Activated T-helper 9 cell treated with anti-CD3 and anti-CD28 coated beads, Interleukin-2, amount 50 U/mL, for 16 hours (primary cell): Measurements from ENCODE around the gene POLDIP2.

Source experiments
- DNase-seq: peaks from one replicate; pipeline ENCODE4 v3.0.0-alpha.2; 2020; ENCODE audit warnings: low read depth

Gene POLDIP2

DNA sequence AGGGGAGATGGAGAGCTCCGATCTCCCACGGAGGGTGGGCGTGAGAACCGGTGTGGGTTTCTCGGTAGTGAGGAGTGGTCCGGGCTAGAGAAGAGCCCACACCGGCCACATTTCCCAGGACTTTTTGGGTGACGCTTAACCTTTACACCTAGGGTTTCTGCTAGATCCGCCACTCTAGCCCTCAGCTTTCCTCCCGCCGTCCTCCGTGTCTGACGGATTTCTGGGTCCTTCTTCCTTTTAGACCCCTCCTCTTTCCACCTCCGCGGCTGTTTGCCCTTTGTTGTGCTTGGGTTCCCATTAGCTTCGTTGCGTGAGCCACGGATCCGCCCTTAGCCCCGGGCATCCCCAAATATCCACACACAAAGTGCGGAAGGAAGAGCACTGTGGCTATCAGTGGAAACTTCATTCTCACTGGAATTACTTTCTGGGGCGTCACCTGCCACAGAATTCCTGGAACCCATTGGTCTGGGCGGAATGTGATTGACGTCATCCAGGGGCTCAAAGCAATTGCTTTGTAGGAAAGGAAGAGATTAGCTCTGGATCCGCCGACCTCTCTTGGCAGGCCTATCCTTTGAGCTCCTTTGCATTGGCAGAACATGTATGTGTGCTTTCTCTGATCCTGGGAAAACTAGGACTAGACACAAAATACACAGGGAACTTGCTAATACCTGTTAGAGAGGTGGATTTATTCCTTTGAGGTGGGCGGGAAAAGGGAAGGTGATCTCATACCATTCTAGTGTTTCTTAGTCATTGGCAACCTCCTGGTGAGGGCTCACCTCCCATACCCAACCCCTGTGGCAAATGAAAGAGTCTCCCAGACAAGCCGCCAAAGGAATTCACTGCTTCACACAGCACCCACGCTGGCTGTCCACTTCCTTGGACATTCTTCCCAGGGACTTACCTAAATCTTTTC, 21.1 kb downstream of the POLDIP2 start:
- peak; percentile 12 for DNase-seq

GRCh38 chr17:28335201-28335958, 21.9 kb downstream of the POLDIP2 start, which contains the start of the genes IFT20 and TNFAIP1:
Gene IFT20 (minus strand): TSS chr17:28335472. CDS start chr17:28331985, 3,487 bp downstream.
Gene TNFAIP1 (plus strand): TSS chr17:28335761. CDS start chr17:28339522, 3,761 bp downstream.
- DNase-seq, result peak; percentile 97

DNA sequence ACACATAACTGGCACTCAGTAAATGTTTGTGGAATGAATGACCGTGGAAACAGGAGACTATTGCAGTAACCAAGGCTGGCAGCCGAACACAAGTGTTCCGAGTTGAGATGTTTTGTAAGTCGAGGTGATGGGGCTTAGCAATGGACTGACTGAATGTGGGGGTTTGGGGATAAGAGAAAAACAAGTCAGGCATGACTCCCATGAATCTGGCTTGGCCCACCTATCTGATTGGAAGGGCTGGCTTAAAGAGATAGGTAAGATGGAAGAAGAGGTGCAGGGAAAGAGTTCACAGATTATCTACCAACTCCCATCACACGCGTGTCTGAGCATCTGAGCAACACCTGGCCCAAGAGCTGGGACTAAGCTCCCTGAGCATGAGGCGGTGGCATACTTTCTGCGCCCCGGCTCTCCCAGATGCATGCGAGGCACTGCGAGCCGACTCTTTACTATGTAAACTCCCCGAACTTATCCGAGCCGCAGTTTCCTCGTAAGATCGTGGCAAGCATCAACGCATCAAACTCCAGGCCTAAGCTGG, 22.6 kb downstream of the POLDIP2 start:
- no peak for DNase-seq

- DNase-seq, result no peak
These were observed 23.2 kb downstream of the POLDIP2 start for GRCh38 chr17:28334171-28334570.

DNA sequence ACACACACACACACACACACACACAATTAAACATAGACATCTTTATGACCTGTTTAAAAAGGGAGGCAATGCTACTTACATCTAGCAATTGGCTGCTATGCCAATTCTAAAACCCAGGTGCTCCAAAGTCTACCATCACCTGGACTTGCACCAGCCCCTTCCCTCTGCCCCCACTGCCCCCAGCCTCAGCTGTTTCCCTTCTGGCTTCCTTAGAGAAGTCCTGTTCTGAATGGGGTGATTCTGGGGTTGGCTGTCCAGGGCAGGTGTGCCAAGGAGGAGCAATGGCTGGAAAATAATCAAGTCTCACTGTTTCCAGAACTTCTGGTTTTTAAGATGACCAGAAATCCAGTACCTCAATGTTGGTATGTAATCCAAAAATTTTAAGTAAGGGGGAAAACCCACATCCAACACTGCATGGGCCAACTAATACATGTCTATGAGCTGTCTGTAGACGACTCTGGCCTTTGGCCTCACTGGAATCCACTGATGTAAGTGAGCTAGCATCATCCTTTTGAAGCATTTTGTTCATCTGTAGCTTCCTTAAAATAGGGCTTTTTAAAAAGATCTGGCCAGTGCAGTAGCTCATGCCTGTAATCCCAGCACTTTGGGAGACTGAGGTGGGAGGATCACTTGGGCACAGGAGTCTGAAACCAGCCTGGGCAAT, 24.1 kb downstream of the POLDIP2 start:
- no peak for DNase-seq

- no peak for DNase-seq
These were observed 25.4 kb downstream of the POLDIP2 start for GRCh38 chr17:28331891-28332420.

- DNase-seq, result no peak
These were observed 26.7 kb downstream of the POLDIP2 start for GRCh38 chr17:28330671-28331070.

GRCh38 chr17:28328325-28328724, 29.0 kb downstream of the POLDIP2 start:
- DNase-seq, result no peak

DNA sequence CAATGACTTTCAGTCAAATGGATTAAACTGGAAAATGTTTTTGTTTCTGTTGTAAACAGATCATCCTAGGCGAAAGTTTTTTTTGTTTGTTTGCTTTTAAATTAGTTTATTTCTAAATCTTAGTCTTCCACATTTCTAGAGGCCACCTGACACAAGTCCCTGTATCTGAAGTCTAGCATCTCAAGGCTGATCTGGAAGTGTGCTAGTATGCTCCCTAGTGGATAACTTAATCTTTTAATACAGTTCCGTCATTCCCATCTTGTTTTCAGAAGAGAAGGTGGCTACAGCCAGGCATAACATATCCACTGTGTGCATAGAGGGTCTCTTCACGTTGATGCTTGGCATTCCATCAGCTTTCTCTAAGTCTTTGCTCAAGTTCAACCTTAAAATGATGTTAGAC, 29.6 kb downstream of the POLDIP2 start:
- DNase-seq, result no peak

GRCh38 chr17:28327031-28327607, 30.2 kb downstream of the POLDIP2 start:
- no peak for DNase-seq

DNA sequence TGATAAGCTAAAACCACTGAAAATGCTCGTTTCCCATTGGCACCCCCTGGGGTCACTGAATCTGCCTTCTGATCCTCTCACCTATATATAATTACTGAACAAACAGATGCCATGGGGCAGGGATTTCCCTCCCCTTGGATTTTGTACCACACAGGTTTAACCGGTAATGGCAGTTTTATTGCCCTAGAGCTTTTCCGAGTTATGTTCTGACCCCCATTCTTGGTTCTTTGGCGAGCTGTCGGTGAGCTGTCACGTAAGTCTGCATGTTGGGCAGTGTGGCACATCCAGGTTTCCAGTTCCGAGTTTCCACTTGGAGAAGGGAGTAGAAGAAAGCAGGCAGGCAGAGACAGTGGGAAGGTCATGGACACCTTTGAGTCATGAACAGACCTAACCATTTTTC, 31.2 kb downstream of the POLDIP2 start:
- DNase-seq, result no peak

- DNase-seq, result no peak
These were observed 32.1 kb downstream of the POLDIP2 start for GRCh38 chr17:28325211-28325610.

GRCh38 chr17:28324781-28325180, 32.5 kb downstream of the POLDIP2 start:
- DNase-seq, result no peak

DNA sequence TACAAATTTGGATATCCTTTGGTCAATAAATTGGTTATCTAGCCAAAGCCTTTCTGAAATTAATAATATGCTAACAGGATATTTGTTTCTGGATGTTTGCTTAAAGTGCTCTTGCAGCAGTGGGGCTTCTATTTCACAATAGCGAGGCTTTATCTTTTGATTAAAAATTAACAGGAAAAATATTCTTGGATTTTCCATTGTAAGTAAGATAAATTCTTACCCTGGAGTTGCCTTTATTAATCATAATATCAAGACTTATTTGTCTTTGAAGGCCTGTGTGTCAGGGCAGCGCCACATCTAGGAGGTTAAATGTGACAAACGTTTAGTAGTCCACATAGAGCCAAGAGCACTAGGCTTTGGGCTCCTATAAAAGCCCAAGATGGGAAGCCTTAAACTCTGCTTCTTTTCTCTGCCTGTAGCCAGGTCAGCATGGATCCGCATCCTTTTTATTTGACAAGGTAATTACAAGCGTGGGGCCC, 33.0 kb downstream of the POLDIP2 start:
- DNase-seq, result no peak

DNA sequence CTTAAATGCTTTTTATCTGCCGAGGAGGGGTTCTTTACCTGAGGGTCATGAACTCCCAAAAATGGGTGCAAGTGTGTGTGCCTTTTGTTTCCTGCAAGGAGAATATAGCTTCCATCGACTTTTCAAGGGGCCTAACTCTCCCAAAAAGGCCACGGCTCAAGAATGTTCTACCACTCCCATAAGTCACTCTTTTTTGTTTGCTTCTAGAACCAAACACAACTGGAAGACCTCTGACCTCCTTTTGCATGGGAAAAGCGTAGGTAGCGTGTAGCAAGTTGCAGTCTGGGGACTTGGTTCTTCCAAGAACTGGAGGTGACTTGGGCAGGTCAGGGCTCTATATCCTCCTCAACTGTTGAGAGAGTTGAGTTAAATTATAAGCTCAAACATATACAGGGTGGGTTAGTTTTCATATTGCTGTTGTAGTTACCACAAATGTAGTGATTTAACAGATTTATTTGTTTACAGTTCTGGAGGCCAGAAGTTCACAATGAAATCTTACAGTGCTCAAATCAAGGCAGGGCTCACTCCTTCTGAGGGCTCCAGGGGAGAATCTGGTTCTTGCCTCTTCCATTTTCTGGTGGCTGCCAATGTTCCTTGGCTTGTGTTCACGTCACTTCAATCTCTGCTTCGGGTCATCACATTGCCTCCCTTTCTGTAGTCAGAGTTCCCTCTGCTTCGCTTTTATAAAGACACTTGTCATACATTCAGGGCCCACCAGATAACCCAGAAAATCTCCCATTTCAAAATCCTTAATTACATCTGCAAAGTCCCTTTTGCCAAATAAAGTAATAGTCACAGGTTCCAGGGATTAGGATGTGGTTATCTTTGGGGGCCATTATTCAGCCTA, 36.9 kb downstream of the POLDIP2 start:
- no peak for DNase-seq

- no peak for DNase-seq
These were observed 37.8 kb downstream of the POLDIP2 start for GRCh38 chr17:28319598-28319935.

GRCh38 chr17:28318759-28319597, 38.3 kb downstream of the POLDIP2 start, which contains the start of gene TMEM97:
Gene TMEM97 (plus strand): TSS chr17:28319200. CDS start chr17:28319240, 40 bp downstream.
- DNase-seq, result peak; percentile 91

DNA sequence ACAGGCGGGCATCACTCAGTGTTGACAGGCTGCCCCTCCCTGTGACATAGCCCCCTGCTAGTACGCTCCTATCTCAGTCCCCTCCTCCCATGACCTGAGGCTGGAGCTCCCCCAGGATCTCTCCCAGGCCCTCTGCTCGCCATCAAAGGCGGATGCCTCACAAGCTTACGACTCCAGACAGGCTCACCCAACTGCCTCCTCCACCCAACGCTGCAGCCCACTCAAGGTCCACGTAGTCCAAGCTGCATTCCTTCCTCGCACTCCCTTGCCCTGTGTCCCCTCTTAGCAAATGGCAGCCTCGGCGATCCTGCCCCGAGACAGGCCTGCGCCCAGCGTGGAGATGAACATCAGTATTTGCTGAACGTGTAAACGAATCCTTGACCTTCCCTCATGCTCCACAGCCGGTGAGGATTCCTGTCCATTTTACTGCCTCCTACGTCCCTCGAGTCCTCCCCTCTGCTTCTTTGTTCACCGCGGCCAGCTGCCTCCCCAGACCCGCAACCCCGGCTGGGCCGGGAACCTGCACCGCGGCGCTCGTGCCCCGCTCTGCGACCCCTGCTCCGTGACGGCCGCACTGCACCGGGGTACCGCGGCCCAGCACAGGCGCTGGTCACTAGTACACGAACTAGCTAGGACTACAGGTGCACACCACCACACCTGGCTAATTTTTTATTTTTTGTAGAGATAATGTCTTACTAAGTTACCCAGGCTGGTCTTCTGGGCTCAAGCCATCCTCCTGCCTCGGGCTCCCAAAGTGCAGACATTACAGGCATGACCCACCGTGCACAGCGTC, 39.2 kb downstream of the POLDIP2 start:
- DNase-seq, result no peak
